Duodenal mucosa (tissue), 2 donors: Measurements from ENCODE around the gene FAM167B.
A peak's percentile ranks its signal among the peaks of the same experiment; 100 is the strongest.

ENCODE experiments used
- H3K27ac ChIP-seq: one replicate; pipeline ENCODE4 v1.7.0; 2013; ENCODE audit warnings: low read depth, low read length
- H3K27me3 ChIP-seq, 2 donors: one replicate each; pipeline ENCODE4 v1.7.0; 2013; ENCODE audit warnings: low read length in 2 of 2, control low read depth in 1 of 2; ENCODE audit not compliant: insufficient read depth in 2 of 2, control insufficient read depth in 1 of 2
- H3K36me3 ChIP-seq, 2 donors: one replicate each; pipeline ENCODE4 v1.7.0; 2013; ENCODE audit warnings: low read length in 2 of 2, control low read depth in 1 of 2; ENCODE audit not compliant: insufficient read depth in 2 of 2, control insufficient read depth in 1 of 2
- H3K4me1 ChIP-seq, 2 donors: one replicate each; pipeline ENCODE4 v1.7.0; 2013; ENCODE audit warnings: low read length in 2 of 2, control low read depth in 1 of 2; ENCODE audit not compliant: insufficient read depth in 2 of 2, control insufficient read depth in 1 of 2
- H3K4me3 ChIP-seq, 2 donors: one replicate each; pipeline ENCODE4 v1.7.0; 2013; ENCODE audit warnings: low read length in 2 of 2, low read depth in 1 of 2
- H3K9ac ChIP-seq, 2 donors: one replicate each; pipeline ENCODE4 v1.7.0; 2013; ENCODE audit warnings: low read length in 2 of 2, low read depth in 1 of 2
- H3K9me3 ChIP-seq, 2 donors: one replicate each; pipeline ENCODE4 v1.7.0; 2013; ENCODE audit warnings: low read length in 2 of 2, control low read depth in 1 of 2; ENCODE audit not compliant: control insufficient read depth in 1 of 2

Gene FAM167B

GRCh38 chr1:32221980-32222755 is 24.9 kb upstream of the FAM167B start, which contains the start of the genes EIF3I and TMEM234:
Gene EIF3I, plus strand, starts transcription at chr1:32222407. Its CDS starts 35 bp downstream, at chr1:32222442.
Gene TMEM234, minus strand, starts transcription at chr1:32222353. Its CDS starts 31 bp downstream, at chr1:32222322.
- H3K9ac ChIP-seq: peak within 1 kb of the TSS; percentile 96 to 98
- H3K27me3 ChIP-seq: no peaks in the 10 kb centered on the region
- H3K9me3 ChIP-seq: no peaks in the 10 kb centered on the region
- peaks cover 23 to 28% of the 10 kb centered on the region in 2 donors for H3K4me1 ChIP-seq
- H3K36me3 ChIP-seq: peaks cover 19 to 41% of the 10 kb centered on the region in 2 donors
- H3K27ac ChIP-seq: peak within 1 kb of the TSS; percentile 86
- peak within 1 kb of the TSS; percentile 97 to 99 for H3K4me3 ChIP-seq

GRCh38 chr1:32223683-32224082 is 23.3 kb upstream of the FAM167B start:
- Histone ChIP-seq H3K27ac (no peak overlapping the region), H3K9ac (peak overlapping the region in 1 of 2 donors; percentile 46), H3K4me3 (no peak overlapping the region), H3K36me3 (peaks cover 29 to 50% of the 10 kb centered on the region in 2 donors), H3K27me3 (no peaks in the 10 kb centered on the region), H3K4me1 (peaks cover 23 to 28% of the 10 kb centered on the region in 2 donors), H3K9me3 (no peaks in the 10 kb centered on the region)

GRCh38 chr1:32224285-32224684 is 22.7 kb upstream of the FAM167B start:
- Histone ChIP-seq H3K4me3 (no peak overlapping the region), H3K27me3 (no peaks in the 10 kb centered on the region), H3K4me1 (peaks cover 23 to 28% of the 10 kb centered on the region in 2 donors), H3K36me3 (peaks cover 32 to 54% of the 10 kb centered on the region in 2 donors), H3K9me3 (no peaks in the 10 kb centered on the region), H3K27ac (no peak overlapping the region), H3K9ac (peak overlapping the region in 1 of 2 donors; percentile 46)

GRCh38 chr1:32228771-32229170 is 18.3 kb upstream of the FAM167B start:
- Histone ChIP-seq H3K9me3 (no peaks in the 10 kb centered on the region), H3K4me1 (peaks cover 1 to 4% of the 10 kb centered on the region in 2 donors), H3K27me3 (no peaks in the 10 kb centered on the region), H3K4me3 (no peak overlapping the region), H3K9ac (no peak overlapping the region), H3K27ac (no peak overlapping the region), H3K36me3 (peaks cover 33 to 68% of the 10 kb centered on the region in 2 donors)

- Histone ChIP-seq H3K27me3 (no peaks in the 10 kb centered on the region), H3K4me3 (no peak overlapping the region), H3K36me3 (peaks cover 21 to 44% of the 10 kb centered on the region in 2 donors), H3K9me3 (no peaks in the 10 kb centered on the region), H3K27ac (no peak overlapping the region), H3K4me1 (no peaks in the 10 kb centered on the region), H3K9ac (no peak overlapping the region)
Observed at GRCh38 chr1:32231843-32232432, 15.1 kb upstream of the FAM167B start.

GRCh38 chr1:32232558-32233304 is 14.3 kb upstream of the FAM167B start:
- no peaks in the 10 kb centered on the region for H3K9me3 ChIP-seq
- no peak overlapping the region for H3K27ac ChIP-seq
- H3K4me3 ChIP-seq: no peak overlapping the region
- H3K27me3 ChIP-seq: no peaks in the 10 kb centered on the region
- H3K4me1 ChIP-seq: no peaks in the 10 kb centered on the region
- no peak overlapping the region for H3K9ac ChIP-seq
- H3K36me3 ChIP-seq: peaks cover 19 to 36% of the 10 kb centered on the region in 2 donors

GRCh38 chr1:32234792-32235191 is 12.2 kb upstream of the FAM167B start:
- H3K9me3 ChIP-seq: no peaks in the 10 kb centered on the region
- peaks cover 8 to 22% of the 10 kb centered on the region in 2 donors for H3K36me3 ChIP-seq
- no peaks in the 10 kb centered on the region for H3K27me3 ChIP-seq
- no peak overlapping the region for H3K27ac ChIP-seq
- peaks cover 0 to 3% of the 10 kb centered on the region in 2 donors for H3K4me1 ChIP-seq
- no peak overlapping the region for H3K9ac ChIP-seq
- H3K4me3 ChIP-seq: no peak overlapping the region

GRCh38 chr1:32239337-32239736 is 7.7 kb upstream of the FAM167B start:
- no peaks in the 10 kb centered on the region for H3K36me3 ChIP-seq
- no peaks in the 10 kb centered on the region for H3K9me3 ChIP-seq
- H3K4me1 ChIP-seq: peaks cover 0 to 24% of the 10 kb centered on the region in 2 donors
- H3K4me3 ChIP-seq: peak overlapping the region in 1 of 2 donors; percentile 71
- H3K9ac ChIP-seq: no peak overlapping the region
- no peaks in the 10 kb centered on the region for H3K27me3 ChIP-seq
- no peak overlapping the region for H3K27ac ChIP-seq

- no peaks in the 10 kb centered on the region for H3K36me3 ChIP-seq
- peak overlapping the region; percentile 71 to 86 for H3K4me3 ChIP-seq
- peak overlapping the region; percentile 59 to 64 for H3K9ac ChIP-seq
- H3K4me1 ChIP-seq: peaks cover 0 to 24% of the 10 kb centered on the region in 2 donors
- no peaks in the 10 kb centered on the region for H3K9me3 ChIP-seq
- no peaks in the 10 kb centered on the region for H3K27me3 ChIP-seq
- peak overlapping the region; percentile 32 for H3K27ac ChIP-seq
Observed at GRCh38 chr1:32239790-32240139, 7.3 kb upstream of the FAM167B start.
